Embryonic facial prominence (tissue), 1 donor: ENCODE data around the gene PPP2R5A.
A peak's percentile ranks its signal among the peaks of the same experiment; 100 is the strongest.
"Not testable (repeated sequence)": the region's sequence is repeated elsewhere in the genome, so short reads cannot be mapped to it uniquely, and the experiment has no call there.

ENCODE experiments used
- DNase-seq: peaks from one replicate; pipeline ENCODE4 v3.0.0-alpha.2; 2016; ENCODE audit errors: extremely low spot score

PPP2R5A gene

DNA sequence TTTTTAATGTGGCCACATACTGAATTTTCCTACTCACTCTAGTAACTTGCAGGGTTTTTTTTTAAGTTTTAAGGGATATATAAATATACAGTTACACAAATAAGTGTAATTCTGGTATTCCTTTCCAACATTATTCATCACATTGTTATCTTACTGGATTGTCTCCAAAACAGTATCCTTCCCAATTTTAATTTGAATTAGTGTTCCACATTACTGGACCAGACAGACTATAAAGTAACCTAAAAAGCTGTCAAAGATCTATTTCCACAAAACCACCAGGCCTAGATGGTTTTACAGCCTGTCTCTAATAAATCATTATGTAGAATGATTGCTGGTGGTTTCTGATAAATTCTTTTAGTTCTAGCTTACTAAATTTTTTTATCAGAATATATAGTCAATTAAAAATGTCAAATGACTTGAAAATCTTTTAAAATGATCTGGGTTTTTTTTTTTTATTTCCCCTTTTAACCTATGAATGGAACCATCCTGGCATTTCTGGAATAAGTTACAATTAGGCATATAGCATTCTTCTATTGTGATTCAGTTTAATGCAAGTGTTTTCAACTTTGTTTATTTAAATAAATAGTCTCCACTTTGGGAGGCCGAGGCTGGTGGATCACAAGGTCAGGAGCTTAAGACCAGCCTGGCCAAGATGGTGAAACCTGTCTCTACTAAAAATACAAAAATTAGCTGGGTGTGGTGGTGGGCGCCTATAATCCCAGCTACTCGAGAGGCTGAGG, 70.2 kb downstream of the PPP2R5A start:
- DNase-seq = no peak

DNA sequence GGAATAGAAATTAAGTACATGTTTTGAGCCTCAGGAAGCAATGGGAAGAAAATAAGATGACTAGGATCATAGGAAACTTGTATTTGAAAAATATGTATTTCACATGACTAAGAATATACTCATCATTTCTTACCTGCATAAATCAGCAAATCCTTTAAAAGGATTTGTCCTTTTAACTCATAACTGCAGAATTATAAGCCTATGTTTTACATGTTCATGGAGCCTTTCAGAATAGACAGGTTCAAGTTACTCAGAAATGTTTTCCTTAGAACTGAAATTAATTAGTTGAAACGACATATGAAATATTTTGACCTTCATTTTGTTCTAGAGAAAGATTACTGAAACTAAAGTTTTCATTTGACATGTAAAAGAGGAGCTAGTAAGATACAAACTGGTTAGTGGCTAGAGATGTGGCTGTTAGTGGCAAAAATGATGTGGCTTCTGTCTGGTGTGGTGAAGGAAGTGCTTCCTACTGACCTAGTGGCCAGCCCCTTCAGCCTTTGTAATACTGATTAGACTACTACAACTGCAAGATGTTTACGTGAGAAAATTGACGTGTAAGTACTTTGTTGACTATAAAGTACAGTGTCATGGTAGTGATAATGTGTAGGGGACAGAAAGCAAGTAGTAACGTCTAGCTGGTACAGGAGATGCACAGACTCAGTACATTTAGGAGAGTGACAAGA, 74.7 kb downstream of the PPP2R5A start:
- no peak for DNase-seq

DNA sequence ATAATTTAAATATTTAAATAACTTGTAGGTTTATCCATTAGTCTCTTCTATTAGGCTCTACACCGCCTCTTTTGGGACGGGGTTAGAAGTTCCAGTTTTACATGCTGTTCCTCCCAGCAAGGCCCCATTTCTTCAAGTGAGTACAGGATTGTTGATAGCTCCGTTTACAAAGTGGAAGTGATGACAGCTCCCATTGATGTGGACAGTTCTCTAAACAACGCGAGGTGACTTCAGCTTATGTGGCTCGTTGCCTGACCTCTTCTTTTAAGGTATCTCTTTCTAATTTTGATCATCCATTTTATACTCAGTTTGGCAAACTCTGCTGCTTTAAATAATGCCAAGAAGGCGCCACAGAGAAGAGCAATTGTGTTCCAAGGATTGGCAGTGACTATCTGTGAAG, 79.8 kb downstream of the PPP2R5A start:
- no peak for DNase-seq

DNA sequence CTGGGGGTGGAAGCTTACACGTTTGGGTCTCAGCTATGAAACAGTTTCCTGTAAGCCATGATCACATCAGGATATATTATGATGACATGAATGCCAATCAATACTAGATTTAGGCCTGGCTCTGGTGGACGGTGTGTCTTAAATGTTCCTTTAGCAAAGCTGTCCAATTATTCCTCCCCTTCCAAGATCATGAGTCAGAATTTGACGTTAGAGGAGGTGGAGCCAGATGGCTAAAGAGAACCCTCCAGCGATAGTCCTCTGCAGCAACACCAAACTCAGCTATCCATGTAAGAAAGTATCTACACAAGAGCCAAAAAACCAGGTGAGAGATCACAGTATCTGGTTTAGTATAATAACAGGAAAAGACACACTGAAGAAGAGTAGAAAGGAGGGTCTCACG, 81.7 kb downstream of the PPP2R5A start:
- DNase-seq = no peak

GRCh38 chr1:212367474-212368072, 82.4 kb downstream of the PPP2R5A start:
- no peak for DNase-seq

- peak; percentile 7 for DNase-seq
These were observed 82.9 kb downstream of the PPP2R5A start for GRCh38 chr1:212368073-212368484.

- DNase-seq = no peak
These were observed 90.8 kb downstream of the PPP2R5A start for GRCh38 chr1:212375986-212376385.

DNA sequence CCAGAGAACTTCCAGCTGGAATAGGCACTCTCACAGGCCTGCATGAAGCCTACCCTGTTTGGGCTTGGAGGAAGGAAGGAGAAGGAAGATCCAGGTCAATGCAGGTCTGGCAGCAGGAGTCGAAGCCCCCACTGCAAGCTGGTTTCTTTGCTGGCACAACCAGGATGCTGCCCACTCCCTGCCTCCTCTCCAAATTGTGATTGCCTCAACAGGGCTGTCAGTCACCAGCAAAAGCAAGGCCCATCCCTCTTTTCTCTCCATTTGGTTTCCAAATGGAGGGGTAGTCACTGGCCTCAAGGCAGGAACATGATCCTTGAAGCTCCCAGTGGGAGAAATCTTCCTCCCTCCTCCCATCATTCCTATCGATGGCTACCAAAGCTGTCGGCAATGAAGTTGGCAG, 92.4 kb downstream of the PPP2R5A start:
- no peak for DNase-seq

DNA sequence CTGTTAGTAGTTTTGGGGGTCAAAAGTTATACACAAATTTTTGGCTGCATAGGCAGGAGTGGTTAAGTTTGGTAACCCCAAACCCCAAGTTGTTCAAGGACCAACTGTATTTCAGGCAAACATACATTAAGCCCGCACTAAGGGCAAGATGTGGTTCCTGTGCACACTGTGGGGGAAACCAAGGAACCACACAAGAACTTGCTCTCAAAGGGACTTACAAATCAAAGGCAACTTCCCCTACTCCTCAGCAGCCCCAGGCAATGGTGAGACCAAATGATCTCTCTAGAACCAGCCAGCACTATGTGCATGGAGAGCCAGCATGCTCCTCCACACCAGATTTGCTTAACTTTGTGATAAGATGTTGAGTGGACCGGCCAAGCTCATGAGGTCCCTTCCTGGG, 94.2 kb downstream of the PPP2R5A start:
- no peak for DNase-seq

- DNase-seq = no peak
These were observed 96.3 kb downstream of the PPP2R5A start for GRCh38 chr1:212381397-212382035.

GRCh38 chr1:212386029-212386428, 100.8 kb downstream of the PPP2R5A start:
- DNase-seq = no peak

GRCh38 chr1:212388985-212389716, 103.9 kb downstream of the PPP2R5A start:
- no peak for DNase-seq

DNA sequence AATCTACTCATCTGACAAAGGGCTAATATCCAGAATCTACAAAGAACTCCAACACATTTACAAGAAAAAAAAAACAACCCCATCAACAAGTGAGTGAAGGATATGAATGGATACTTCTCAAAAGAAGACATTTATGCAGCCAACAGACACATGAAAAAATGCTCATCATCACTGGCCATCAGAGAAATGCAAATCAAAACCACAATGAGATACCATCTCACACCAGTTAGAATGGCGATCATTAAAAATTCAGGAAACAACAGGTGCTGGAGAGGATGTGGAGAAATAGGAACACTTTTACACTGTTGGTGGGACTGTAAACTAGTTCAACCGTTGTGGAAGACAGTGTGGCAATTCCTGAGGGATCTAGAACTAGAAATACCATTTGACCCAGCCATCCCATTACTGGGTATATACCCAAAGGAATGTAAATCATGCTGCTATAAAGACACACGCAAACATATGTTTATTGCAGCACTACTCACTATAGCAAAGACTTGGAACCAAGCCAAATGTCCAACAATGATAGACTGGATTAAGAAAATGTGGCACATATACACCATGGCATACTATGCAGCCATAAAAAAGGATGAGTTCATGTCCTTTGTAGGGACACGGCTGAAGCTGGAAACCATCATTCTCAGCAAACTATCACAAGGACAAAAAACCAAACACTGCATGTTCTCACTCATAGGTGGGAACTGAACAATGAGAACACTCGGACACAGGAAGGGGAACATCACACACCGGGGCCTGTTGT, 110.6 kb downstream of the PPP2R5A start:
- not testable (repeated sequence) for DNase-seq

DNA sequence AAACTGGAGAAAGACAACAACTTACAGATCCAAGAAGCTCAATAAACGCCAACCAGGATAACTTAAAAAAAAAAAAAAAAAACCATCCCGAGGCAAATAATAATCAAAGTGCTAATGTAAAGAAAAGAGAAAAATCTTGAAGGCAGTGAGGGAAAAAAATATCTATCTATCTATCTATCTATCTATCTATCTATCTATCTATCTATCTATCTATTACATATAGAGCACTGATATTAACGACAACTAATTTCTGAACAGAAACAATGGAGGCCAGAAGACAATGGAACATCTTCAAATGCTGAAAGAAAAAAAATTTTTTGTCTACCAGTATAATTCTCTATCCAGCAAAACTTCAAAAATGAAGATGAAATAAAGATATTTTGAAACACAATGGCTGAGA, 111.4 kb downstream of the PPP2R5A start:
- DNase-seq = no peak

GRCh38 chr1:212397171-212397570, 112.0 kb downstream of the PPP2R5A start:
- no peak for DNase-seq

GRCh38 chr1:212401042-212401441, 115.8 kb downstream of the PPP2R5A start:
- DNase-seq = no peak

DNA sequence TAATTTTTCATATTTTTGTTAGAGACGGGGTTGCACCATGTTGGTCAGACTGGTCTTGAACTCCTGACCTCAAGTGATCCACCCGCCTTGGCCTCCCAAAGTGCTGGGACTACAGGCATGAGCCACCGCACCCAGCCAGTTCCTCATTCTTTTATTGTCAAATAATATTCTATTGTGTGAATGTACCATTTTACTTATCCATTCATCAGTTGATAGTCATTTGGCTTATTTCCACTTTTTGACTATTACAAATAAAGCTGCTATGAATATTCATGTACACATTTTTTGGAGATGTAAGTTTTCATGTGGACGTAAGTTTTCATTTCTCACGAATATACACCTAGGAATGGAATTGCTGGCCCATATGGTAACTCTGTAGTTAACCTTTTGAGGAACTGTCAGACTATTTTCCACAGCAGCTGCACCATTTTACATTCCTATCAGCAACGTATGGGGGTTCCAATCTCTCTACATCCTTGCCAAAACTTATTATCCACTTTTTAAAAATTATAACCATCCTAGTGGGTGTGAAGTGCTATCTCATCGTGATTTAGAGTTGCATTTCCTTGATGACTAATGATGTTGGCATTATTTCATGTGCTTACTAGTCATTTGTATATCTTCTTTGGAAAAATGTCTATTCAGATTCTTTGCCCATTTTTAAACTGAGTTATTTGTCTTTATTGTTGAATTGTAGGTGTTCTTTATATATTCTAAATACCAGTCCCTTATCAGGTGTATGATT, 116.8 kb downstream of the PPP2R5A start:
- no peak for DNase-seq

- no peak for DNase-seq
These were observed 117.6 kb downstream of the PPP2R5A start for GRCh38 chr1:212402666-212403321.

GRCh38 chr1:212410231-212410820, 125.1 kb downstream of the PPP2R5A start:
- no peak for DNase-seq
